Ovary (tissue), 9 donors: ENCODE results near the gene FGF8. TPM values are rescaled to one million over a fixed set of nuclear protein-coding genes. Genes with fewer than 3 reads are reported as not detected.

Experiments
- DNase-seq, 5 donors: peaks; one replicate each; pipeline ENCODE4 v3.0.0-alpha.2; 2019 to 2020
- H3K27ac ChIP-seq, 2 donors: fragments of 200-600 bp; one replicate each; pipeline versions ENCODE4 v1.5.1 to v1.8.0; 2019 to 2022
- H3K27me3 ChIP-seq: fragments of 200-600 bp; one replicate; pipeline ENCODE4 v1.8.0; 2022
- H3K36me3 ChIP-seq: fragments of 200-600 bp; sonication (generic); one replicate; pipeline ENCODE4 v1.5.1; 2019
- H3K4me1 ChIP-seq: one replicate; pipeline ENCODE4 v1.8.1; 2013; ENCODE audit warnings: mild to moderate bottlenecking, moderate library complexity; ENCODE audit not compliant: insufficient read depth
- H3K4me3 ChIP-seq: fragments of 200-600 bp; sonication (generic); one replicate; pipeline ENCODE4 v1.5.1; 2017
- H3K9me3 ChIP-seq, 2 donors: fragments of 200-600 bp in 1 of 2; sonication (generic) in 1 of 2; one replicate each; pipeline versions ENCODE4 v1.5.1 to v1.8.1; 2013 to 2019; ENCODE audit warnings: mild to moderate bottlenecking in 1 of 2, moderate library complexity in 1 of 2
- EP300 ChIP-seq: sonication (generic); formaldehyde crosslinking; IDR thresholded peaks from one replicate; pipeline ENCODE4 v1.6.1; 2017; ENCODE audit warnings: antibody characterized with exemption
- POLR2A ChIP-seq: fragments of 450-650 bp; IDR thresholded peaks from one replicate; pipeline ENCODE4 v1.6.1; 2017; ENCODE audit warnings: antibody characterized with exemption, mild to moderate bottlenecking, moderate library complexity
- WGBS, 3 donors: extraction: QIAGEN DNeasy Blood & Tissue Kit in 1 of 3; methylation state at CpG; one replicate each; pipeline versions ENCODE4 v1.1.5 to v1.1.7; 2013 to 2017; 5-methylcytosine and 5-hydroxymethylcytosine counted together
- intact Hi-C, 4 donors: fragments of 100-400 bp; cut with DNase I; formaldehyde crosslinking; loops; one replicate each; pipeline versions ENCODE4 v1.11.0 to v1.15.1; 2022 to 2023
- polyA plus RNA-seq, 2 donors: library from polyadenylated mRNA; stranded (reverse); fragments of 200-250 nt in 1 of 2; fragments of 350-450 nt in 1 of 2; fragmentation: Illumina TruSeq in 1 of 2; extraction: RNeasy Lipid Tissue Mini Kit (QIAGEN cat#74804) in 1 of 2; gene quantifications; one replicate each; pipeline ENCODE4 v1.2.3, GENCODE V29; 2013 to 2014
- total RNA-seq, 7 donors: library from RNA; depleted of rRNA in 2 of 7; stranded (reverse); fragments of >200 nt in 2 of 7; fragmentation: NEBNext Ultra II Directional in 3 of 7; extraction: Animal tissue kit (Norgen Biotek cat#: 25700) in 3 of 7; gene quantifications; one replicate each; pipeline versions ENCODE4 v1.1.0 to v1.2.4, GENCODE V29; 2016 to 2023
- TF ChIP-seq, protein P1 (sequence below), 3 donors: fragments of 450-650 bp in 2 of 3; fragments of 200-600 bp in 1 of 3; IDR thresholded peaks; one replicate each; pipeline versions ENCODE4 v1.5.1 to v1.8.0; 2016 to 2022; ENCODE audit warnings: antibody characterized with exemption in 3 of 3, mild to moderate bottlenecking in 1 of 3
- donor health status: DM: no; HTN: no; CAD: no; lungs with moderate emphysema.
- donor health status: DM: no; HTN: no; CAD: no.
- donor health status: Bipolar disorder and iron deficiency.
- donor health status: DM: yes; HTN: yes; CAD: no.
- donor health status: DM: no; HTN: no; CAD: no.
- donor health status: DM: yes; HTN: yes; CAD: no.

FGF8 gene
- total and polyA plus RNA-seq, 9 donors: not detected

DNA sequence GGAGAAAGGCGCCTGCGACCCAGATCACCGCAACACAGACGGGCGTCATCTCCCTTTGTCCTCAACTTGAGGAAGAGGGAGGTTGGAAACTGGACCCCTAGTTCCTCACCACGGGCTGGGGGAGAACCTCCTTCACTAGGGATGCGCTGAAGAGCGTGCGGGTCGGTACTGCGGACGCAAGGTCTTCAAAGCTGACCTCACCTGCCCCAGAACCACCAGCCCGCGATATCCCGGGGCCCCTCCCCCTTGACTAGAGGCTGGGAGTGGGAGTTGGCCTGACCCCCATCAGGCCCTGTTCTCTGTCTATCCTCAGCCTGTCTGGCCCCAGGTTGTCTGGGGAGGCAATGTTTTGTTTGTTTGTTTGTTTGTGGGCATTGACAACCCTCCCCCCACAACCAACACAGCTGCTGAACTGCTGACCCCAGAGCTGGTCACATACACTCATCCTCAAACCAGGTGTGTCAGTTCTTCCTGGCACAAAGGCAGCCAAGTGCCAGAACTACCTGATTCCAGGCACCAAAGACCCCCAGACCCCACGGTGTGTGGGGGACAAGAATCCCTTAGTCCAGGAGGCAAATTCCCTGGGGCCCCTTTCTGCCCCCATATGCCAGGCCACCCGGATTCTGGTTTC is 4.4 kb upstream of the FGF8 start:
- TF ChIP-seq, protein P1, sequence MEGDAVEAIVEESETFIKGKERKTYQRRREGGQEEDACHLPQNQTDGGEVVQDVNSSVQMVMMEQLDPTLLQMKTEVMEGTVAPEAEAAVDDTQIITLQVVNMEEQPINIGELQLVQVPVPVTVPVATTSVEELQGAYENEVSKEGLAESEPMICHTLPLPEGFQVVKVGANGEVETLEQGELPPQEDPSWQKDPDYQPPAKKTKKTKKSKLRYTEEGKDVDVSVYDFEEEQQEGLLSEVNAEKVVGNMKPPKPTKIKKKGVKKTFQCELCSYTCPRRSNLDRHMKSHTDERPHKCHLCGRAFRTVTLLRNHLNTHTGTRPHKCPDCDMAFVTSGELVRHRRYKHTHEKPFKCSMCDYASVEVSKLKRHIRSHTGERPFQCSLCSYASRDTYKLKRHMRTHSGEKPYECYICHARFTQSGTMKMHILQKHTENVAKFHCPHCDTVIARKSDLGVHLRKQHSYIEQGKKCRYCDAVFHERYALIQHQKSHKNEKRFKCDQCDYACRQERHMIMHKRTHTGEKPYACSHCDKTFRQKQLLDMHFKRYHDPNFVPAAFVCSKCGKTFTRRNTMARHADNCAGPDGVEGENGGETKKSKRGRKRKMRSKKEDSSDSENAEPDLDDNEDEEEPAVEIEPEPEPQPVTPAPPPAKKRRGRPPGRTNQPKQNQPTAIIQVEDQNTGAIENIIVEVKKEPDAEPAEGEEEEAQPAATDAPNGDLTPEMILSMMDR (IDR thresholded peaks at IDR 0.05): peak in 1 of 3 donors; percentile 7
- TF ChIP-seq POLR2A (no peak), EP300 (no peak)
- intact Hi-C loops: loop anchor here in 1 of 4 donors (10.0 kb wide), 1 partner anchor 176 kb away; no protein-coding TSS in a partner anchor
- 15 to 22% (median 21%) methylated on average over 17 of the region's 17 CpGs for WGBS, 3 donors
- Histone ChIP-seq H3K27me3 (no peaks in the 10 kb centered on the region), H3K4me3 (peak overlapping the region; percentile 16), H3K9me3 (no peaks in the 10 kb centered on the region), H3K4me1 (peaks cover 20% of the 10 kb centered on the region), H3K27ac (no peak overlapping the region), H3K36me3 (no peaks in the 10 kb centered on the region)
- DNase-seq: no peak

DNA sequence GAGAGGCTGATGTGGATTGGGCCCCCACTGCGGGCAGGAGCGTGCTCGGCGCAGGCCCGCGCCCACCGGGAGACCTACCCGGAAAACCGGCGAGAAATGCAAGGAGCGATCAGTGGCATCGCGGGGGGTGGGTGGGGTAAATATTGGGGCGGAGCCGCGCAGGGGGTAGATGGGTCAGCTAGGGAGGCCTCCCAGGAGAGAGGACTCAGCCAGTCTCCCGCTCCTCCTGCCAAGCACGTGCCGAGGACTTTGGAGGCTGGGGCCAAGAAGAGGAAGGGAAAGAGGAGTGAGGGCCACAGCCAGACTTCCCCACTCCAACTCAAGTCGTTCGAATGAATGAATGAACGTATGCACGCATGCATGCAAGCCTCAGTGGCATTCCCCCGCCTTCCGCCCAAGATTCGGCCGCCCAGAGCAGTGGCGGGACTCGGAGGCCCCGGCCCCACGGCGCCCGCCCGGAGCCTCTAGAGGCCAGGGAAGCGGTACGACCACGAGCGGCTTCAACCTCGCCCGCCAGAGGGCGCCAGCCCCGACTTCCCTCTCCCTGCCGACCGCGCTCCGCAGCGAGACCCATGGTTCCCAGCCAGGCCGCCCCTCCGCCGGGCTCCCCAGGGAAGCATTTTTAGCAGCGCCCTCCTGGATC is 3.8 kb upstream of the FGF8 start:
- Histone ChIP-seq H3K4me1 (peaks cover 20% of the 10 kb centered on the region), H3K9me3 (no peaks in the 10 kb centered on the region), H3K36me3 (no peaks in the 10 kb centered on the region), H3K4me3 (peak overlapping the region; percentile 16), H3K27me3 (no peaks in the 10 kb centered on the region), H3K27ac (no peak overlapping the region)
- TF ChIP-seq, protein P1 (IDR thresholded peaks at IDR 0.05): peak; percentile 66 to 67 (median 67)
- no peak for TF ChIP-seq EP300
- intact Hi-C loops: loop anchor here (5.0 to 10.0 kb wide), 6 partner anchors 175 to 565 kb away; no protein-coding TSS in a partner anchor
- DNase-seq: peak; percentile 57 to 87 (median 80)
- WGBS, 3 donors: 2 to 3% (median 3%) methylated on average over 33 to 51 of the region's 51 CpGs

DNA sequence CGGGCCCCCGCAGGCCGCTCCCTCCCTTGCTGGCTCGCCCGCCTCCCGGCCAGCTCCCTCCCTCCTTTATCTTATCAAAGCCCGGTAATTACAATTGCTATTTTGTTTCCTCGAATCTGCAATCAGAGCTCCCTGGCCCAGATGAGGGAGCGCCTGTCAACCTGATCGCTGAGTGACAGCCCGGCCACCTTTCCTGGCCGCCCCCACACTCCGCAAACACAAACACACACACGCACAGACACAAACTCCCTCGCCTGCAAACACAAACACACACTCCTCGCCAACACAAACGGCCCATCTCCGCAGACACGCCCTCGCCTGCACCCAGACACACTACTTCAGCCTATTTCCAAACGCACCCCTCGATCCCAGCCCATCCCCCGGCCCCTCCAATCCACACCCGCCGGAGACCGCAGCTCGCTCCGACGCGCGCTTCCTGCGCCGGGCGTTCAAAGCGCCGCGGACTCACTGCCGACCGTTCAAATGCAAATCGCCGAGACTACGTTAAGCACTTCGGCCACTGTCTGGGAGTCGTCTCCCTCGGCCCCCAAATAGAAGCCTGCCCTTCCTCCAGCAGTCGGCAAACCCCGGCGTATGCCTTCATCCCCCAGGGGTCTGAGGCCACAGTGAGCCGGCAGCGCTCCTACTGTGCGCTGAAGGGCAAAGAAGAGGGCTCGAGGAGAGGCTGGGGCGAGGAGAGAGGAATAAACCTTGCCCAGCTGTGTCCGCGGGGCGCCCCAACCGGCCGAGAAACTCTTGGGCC is 3.0 kb upstream of the FGF8 start:
- no peaks in the 10 kb centered on the region for H3K9me3 ChIP-seq
- WGBS, 3 donors: 3 to 7% (median 4%) methylated on average over 55 to 58 of the region's 58 CpGs
- DNase-seq: peak in 2 of 5 donors; percentile 34 to 42
- H3K27ac ChIP-seq: no peak overlapping the region
- no peak for TF ChIP-seq POLR2A
- TF ChIP-seq, protein P1 (IDR thresholded peaks at IDR 0.05): no peak
- no peak for TF ChIP-seq EP300
- intact Hi-C loops: loop anchor here (5.0 to 10.0 kb wide), 6 partner anchors 174 to 564 kb away; no protein-coding TSS in a partner anchor
- H3K27me3 ChIP-seq: no peaks in the 10 kb centered on the region
- H3K36me3 ChIP-seq: no peaks in the 10 kb centered on the region
- peaks cover 20% of the 10 kb centered on the region for H3K4me1 ChIP-seq
- peak overlapping the region; percentile 16 for H3K4me3 ChIP-seq

DNA sequence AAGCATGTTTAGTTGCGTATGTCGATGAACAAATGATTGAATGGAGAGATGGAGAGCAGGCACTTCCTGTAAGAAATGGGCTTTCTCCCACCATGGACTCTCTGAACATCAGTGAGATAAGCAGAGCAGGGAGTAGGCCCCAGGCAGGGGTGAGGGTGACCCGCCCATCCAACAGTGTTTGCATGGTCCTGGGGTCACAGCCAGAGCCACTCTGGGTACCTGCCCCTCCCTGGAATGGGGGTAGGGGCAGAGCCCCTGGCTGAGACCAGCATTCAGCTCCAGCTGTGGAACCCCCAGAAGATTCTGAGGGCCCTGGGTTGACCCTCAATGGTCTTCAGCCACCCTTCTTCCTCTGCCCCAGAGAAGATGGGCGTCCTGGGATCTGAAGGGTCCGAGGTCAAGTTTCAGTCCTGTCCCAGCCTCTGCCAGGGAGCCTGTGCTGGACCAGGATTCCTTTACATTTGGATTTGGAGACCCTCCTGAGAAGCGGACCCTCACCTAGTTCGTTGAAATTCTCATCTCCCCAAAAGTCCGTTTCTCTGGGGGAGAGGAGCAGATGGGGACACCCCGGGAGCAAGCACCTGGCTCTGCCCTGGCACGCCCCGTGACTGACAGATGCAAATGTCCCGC is 2.4 kb upstream of the FGF8 start:
- intact Hi-C loops: loop anchor here (5.0 to 10.0 kb wide), 6 partner anchors 173 to 563 kb away; no protein-coding TSS in a partner anchor
- no peak overlapping the region for H3K4me3 ChIP-seq
- DNase-seq: peak in 1 of 5 donors; percentile 27
- H3K4me1 ChIP-seq: peaks cover 18% of the 10 kb centered on the region
- no peaks in the 10 kb centered on the region for H3K27me3 ChIP-seq
- no peaks in the 10 kb centered on the region for H3K36me3 ChIP-seq
- no peaks in the 10 kb centered on the region for H3K9me3 ChIP-seq
- H3K27ac ChIP-seq: no peak overlapping the region
- TF ChIP-seq, protein P1 (IDR thresholded peaks at IDR 0.05): no peak
- no peak for TF ChIP-seq POLR2A
- TF ChIP-seq EP300: no peak
- 59 to 69% (median 67%) methylated on average over 12 of the region's 12 CpGs for WGBS, 3 donors
